HG02970 (cell line): ENCODE data around the gene PVR.
"Not testable (repeated sequence)": the region's sequence is repeated elsewhere in the genome, so short reads cannot be mapped to it uniquely, and the experiment has no call there.

Experiments
- ATAC-seq: cut with Tn5 transposase; IDR thresholded peaks from one replicate; pipeline ENCODE4 v1.9.1; 2021; ENCODE audit warnings: mild to moderate bottlenecking, moderate library complexity, moderate number of reproducible peaks; ENCODE audit not compliant: unreplicated experiment, low FRiP score

PVR gene

DNA sequence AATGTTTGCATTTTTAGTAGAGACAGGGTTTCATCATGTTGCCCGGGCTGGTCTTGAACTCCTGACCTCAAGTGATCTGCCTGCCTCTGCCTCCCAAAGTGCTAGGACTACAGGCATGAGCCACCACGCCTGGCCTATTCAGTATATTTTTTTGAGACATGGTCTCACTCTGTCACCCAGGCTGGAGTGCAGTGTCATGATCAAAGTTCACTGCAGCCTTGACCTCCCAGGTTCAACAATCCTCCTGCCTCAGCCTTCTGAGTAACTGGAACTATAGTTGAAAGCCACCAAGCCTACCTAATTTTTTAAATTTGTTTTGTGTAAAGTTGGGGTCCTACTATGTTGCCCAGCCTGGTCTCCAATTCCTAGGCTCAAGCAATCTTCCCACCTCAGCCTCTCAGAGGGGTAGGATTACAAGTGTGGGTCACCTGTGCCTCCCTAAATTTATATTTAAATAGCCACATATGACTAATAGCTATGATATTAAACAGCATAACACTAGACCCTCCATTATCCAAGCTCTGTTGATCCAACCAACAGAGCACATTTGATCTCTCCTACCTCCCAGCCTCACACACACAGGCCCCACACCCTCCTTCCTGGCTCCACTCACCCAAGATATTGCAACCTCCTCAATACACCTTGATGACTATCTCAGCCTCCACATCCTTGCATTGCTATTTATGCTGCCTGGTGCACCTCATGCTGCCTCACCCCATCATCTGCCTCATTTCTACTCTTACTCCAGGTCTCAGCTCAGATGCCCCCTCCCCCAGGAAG lies 25.5 kb downstream of the PVR start:
- no peak for ATAC-seq

DNA sequence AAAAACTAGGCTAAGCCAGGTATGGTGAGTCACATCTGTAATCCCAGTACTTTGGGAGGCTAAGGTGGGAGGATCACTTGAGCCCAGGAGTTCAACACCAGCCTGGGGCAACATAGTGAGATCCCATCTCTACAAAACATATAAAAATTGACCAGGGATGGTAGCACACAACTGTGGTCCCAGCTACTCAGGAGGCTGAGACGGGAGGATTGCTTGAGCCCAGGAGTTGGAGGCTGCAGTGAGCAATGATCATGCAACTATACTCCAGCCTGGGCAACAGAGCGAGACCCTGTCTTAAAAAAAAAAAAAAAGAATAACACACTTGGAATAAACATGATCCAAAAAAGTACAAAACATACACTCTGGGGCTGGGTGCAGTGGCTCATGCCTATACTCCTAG lies 26.3 kb downstream of the PVR start:
- ATAC-seq = not testable (repeated sequence)

DNA sequence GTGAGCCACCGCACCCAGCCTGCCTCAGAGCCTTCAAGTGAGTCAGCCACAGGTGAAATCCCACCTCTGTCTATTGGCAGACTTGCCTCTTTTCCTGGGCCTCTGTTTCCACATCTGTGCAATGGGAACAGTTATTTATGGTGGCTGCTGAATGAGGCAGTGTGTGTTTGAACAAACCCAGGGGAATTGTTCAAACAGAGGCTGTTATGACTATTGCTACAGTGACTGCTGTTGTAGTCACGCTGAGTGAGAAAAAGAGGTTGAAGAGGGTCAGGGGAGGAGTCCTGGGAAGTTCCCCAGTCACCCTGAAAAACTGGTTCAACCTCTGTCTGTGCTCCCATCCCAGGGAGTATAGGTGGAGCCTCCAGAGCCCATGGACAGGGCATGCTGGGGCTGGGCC lies 27.7 kb downstream of the PVR start, which contains the start of gene CEACAM19:
TSS of gene CEACAM19 (plus strand) at position 83 of the 400 bp plus-strand sequence. CDS start 450 bp downstream, outside the sequence.
- ATAC-seq = no peak

DNA sequence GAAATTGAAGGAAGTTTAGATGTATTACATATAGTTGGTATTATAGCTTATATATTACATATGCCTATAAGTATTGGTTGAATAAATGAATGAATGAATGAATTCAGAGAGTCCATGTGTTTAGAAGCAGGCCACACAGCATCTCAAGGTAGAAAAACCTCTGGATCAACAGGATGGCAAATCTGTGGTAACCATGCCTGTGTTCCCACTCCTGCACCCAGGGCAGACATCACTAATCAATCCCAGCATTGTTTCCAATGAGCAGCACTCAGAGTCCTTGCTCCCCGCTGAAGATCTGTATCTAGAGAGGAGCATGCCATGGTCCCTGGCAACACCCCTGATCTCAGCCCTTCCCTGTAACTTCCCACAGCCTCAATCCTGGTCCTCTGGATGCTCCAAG lies 28.5 kb downstream of the PVR start:
- no peak for ATAC-seq

DNA sequence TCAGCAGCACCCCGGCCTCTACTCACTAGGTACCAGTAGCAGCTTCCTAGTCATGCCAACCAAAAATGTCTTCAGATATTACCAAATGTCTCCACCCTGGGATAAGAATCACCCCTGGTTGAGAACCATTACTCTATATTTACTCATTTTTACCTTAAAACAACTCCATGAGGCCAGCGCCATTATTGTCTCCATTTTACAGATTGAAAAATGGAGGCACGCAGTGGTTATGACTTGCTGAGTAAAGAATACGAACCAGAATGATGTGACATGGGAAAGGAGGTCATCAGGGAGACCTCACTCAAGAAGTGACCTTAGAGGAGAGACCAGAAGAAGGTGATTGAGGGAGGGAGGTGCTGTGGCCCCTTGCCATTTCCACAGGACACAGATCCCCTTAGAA lies 29.8 kb downstream of the PVR start:
- no peak for ATAC-seq

DNA sequence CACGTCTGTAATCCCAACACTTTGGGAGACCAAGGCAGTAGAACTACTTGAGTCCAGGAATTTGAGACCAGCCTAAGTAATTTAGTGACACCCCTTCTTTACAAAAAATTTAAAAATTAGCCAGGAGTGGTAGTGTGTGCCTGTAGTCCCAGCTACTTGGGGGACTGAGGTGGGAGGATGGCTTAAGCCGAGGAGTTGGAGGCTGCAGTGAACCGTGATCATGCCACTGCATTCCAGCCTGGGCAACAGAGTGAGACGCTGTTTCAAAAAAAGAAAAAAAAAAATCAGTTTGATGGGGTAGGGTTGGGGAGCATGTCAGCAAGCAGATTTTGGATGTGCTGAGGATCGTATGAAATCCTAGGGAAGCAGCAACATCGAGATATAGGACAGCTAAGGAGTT lies 31.8 kb downstream of the PVR start:
- no peak for ATAC-seq

DNA sequence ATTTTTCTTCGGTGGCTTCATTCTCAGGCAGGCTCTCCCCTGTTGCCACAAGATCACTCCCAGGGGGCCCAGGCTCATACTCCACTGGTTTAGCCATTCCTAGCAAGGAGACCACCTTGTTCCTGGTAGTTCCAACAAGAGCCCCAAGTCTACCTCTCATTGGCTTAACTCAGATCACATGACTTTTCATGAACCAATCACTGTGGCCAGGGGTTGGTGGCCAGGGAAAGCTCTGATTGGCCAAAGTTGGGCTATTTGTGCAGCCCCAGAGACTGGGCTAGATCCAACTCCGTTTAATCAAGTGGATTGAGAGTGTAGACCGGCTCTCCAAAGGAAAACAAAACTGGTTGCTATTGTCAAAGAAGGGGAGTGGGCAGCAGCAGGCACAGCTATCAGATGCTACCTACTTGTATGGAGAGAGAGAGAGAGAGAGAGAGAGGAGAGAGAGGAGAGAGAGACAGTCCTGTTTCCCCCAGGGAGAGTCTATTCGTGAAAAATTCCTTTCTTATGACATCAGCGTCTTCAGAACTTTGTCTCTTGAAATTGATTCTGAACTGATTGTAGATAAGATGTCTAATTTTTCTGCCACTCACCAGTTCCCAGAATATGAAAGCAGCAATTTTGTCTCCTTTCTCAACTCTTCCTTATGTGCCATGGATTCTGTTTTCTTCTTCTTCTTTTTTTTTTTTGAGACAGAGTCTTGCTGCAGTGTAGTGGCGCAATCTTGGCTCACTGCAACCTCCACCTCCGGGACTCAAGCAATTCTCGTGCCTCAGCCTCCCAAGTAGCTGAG lies 33.5 kb downstream of the PVR start:
- no peak for ATAC-seq

DNA sequence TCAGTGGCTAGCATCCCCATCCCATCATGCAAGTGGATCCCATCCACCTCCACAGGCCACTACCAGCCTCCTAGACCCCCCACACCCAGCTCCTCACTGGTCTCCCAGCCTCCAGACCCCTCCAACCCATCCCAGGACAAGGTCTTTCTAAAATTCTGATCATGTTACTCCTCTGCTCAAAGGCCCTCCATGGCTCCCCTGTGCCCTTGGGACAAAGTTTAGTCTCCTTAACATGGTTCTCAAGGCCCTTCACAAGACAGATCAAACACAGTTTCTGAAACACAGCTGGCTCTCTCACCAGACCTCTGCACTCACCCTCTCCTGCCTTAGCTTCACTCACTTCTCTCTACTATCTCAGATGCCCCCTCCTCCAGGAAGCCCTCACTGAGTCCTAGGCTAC lies 36.8 kb downstream of the PVR start:
- ATAC-seq = no peak

DNA sequence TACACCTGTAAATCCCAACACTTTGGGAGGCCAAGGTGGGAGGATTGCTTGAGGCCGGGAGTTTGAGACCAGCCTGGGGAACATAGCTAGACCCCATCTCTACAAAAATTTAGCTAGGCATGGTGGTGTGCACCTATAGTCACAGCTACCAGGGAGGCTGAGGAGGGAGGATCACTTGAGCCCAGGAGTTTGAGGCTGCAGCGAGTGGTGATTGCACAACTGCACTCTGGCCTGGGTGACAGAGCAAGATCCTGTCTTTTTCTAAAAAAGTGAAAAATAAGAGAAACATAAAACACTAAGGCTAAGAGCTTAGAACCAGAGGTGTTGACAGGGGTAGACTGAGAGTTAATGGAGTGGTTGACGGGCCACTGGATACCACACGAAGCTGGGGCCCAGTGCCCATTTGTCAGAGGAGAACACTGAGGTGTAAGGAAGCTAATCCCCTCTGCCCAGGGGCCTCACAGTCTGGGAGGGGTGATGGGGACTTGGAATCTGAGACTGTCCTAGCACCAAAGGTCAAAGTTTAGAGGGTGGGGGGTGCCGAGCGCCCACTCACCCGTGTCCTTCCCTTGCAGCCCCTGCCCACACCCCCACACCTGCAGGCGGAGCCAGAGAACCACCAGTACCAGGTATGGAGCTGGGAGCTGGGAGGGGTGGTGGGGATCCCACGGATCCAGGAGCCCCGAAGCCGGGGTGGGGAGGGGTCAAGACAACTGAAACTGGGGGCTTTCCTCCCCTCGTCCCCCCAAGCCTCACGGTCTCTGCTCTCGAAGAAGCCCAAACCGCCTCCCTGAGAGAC lies 38.5 kb downstream of the PVR start:
- no peak for ATAC-seq

DNA sequence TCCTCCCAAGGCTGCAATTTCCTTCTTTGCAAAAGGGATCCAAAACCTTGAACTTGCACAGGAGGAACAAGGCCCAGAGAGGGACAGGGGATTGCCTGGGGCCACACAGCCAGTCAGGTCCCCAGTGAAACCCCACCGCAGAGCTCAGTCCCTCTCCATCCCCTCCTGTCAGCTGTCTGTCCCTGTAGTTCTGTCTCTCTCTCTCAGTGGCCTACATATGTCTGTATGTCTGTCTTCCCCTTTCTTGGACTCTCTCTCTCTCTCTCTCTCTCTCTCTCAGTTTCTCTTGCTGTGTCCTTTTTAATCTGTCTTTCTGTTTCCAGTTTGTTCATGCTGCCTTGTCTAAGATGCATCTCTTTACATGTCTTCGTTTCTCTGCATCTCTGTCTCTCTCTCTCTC lies 39.1 kb downstream of the PVR start:
- no peak for ATAC-seq

DNA sequence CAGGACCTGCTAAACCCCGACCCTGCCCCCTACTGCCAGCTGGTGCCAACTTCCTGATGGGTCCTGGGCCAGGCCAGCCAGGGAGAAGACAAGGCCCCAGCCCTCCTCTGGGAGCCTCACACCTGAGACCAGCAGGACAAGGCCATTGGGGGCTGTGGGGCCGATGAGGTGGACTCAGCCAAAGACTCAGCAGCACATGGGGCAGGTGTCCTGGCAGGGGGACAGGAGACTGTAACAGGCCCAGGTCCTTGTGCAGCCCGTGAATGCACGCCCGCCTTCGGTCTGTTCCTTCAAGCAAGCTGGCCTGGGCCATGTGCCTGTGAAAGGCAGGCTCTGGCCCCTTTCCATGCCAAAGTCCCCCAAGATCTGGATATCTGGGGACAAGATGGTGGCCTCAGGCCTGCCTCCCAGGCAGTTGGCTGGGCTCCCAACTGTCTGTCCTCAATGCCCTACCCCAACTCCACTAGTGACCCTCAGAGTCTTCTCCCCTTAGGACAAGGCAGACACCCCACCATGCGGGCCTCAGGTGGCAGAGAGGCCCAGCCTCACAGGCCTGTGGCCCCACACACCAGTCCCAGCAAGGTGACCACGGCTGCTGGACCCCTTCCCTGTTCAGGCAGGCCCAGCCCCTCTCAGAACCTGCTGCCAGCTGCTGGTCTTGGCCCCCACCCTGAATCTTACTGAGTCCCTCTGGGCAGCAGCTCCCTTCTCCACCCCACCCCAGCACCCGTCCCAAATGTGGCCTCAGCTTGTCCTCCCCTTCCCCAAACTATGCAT lies 39.9 kb downstream of the PVR start:
- ATAC-seq = no peak

DNA sequence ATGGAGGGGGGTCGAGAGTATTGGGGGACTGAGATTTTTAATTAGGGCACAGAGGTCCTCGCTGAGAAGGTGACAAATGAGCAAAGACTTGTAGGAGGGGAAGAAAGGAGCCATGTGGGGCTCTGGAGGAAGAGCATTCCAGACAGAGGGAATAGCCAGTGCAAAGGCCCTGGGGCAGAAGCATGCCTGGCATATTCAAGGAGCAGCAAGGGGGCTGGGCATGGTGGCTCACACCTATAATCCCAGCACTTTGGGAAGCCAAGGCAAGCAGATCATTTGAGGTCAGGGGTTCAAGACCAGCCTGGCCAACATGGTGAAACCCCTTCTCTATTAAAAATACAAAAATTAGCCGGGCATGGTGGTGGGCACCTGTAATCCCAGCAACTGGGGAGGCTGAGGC lies 40.7 kb downstream of the PVR start:
- ATAC-seq = not testable (repeated sequence)

DNA sequence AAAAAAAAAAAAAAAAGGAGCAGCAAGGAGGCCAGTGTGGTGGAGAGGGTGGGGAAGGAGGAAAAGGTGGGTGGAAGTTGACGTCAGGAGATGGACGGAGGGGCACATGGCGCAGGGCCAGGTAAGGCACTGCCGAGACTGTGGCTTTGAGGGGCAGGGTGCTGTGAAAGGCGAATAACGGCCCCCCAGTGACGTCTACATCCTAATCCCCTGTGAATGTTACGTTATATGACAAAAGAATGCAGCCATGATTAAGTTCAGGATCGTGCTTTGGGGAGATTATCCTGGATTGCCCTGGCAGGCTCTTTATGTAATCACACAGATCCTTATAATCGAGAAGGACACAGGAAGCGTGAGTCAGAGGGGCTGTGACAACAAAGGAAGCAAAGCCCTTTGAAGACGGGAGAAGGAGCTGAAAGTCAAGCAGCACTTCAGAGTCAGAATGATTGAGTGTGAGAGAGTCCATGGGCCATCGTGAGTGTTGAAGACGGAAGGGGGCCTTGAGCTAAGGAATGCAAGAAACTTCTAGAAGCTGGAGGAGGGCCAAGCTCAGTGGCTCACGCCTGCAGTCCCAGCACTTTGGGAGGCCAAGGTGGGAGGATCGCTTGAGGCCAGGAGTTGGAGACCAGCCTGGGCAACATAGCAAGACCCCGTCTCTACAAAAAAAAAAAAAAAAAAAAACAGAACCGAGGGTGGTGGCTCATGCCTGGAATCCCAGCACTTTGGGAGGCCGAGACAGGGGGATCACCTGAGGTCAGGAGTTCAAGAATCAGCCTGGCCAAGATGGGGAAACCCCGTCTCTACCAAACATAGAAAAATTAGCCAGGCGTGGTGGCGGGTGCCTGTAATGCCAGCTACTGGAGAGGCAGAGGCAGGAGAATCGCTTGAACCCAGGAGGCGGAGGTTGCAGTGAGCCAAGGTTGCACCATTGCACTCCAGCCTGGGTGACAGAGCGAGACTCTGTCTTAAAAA lies 41.5 kb downstream of the PVR start:
- no peak for ATAC-seq

DNA sequence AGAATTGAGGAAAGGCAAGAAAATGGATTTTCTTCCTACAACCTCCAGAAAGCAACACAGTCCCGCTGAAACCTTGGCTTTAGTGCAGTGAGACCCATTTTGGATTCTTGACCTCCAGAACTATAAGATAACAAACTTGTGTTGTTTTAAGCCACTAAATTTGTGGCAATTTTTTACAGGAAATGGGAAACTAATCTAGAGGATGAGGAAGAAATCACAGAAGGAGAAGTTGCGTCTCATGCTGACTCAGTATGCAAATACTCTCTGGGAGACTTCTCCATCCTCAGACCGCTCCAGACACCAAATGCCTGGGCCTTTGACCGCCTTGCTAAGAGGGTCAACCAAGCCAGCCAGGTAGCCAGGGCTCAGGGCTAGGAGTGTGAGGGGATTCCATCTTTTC lies 42.2 kb downstream of the PVR start:
- ATAC-seq = no peak

DNA sequence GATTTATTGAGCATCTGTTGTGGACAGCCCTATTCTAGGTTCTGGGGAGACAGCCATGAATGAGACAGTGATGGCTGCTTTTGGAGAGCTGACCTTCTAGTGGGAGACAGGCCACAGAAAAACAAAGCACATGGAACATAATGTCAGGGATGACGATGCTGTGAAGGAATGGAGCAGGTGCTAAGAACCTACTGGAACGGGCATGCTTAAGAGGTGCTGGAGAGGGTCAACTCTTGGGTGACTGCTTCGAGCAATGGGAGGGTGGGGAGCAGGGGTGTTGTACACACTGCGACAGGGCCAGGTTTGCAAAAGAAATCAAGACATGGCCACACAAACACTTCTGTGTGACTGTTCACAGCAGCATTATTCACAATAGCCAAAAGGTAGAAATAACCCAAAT lies 43.2 kb downstream of the PVR start:
- no peak for ATAC-seq

DNA sequence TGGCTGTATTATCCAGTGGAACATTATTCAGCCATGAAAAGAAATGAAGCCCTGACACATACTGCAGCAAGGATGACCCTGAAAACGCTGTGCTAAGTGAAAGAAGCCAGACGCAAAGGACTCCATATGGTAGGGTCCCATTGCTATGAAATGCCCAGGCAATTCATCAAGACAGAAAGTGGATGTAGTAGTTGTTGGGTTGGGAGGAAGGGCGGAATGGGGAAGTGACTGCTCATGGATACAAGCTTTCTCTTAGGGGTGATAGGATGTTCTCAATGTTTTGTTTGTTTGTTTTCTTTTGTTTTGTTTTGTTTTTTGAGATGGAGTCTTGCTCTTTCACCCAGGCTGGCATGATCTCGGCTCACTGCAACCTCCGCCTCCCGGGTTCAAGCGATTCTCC lies 44.2 kb downstream of the PVR start:
- ATAC-seq = no peak

DNA sequence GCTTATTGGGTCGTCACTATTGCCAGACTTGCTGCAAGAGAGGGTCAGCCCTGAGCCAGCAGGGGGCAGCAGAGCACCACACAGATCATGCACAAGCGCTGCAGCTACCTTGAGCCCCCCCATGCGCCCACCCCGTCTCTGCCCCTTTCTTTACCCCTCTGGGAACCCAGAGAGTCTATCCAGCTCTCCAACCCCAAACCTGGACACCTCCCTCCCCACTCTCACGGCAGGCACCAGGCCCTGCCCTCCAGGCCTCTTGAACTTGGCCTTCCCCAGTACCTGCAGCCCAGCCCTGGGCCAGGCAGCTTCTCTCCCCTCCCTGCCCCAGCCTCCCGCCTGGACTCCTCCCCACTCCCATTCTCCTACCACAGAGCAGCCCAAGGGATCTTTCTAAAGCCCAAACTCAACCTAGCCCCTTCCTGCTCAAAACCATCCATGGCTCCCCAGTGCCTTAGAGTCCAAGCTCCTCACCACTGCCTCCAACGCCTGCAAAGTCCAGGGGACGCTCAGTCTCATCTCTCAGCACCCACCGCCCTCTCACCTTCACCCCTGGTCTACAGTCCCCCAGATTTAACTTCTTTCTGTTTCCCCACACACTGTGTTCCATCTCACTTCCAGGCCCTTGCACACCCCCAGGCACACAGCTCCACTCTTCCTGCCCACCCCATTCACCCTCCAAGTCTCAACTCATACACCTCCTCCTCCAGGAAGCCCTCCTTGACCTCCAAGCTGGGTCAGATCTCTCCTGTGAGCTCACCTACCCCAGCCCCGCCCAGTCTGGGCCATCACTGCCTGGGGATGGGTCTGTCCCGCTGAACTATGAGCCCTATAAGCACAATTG lies 45.8 kb downstream of the PVR start:
- ATAC-seq = no peak

DNA sequence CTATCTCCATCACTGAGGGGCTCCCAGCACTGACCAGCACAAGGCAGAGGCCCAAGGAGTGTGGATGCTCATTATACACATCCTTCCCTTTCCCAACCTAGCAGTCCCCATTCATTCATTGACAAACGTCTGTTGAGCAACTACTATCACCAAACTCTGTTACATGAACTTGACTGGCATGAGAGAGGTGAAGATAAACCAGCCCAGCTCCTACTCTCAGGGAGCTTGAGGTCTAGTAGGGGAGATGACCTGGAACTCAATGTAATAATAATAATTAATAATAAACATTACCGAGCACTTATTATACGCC lies 46.4 kb downstream of the PVR start:
- ATAC-seq = no peak

DNA sequence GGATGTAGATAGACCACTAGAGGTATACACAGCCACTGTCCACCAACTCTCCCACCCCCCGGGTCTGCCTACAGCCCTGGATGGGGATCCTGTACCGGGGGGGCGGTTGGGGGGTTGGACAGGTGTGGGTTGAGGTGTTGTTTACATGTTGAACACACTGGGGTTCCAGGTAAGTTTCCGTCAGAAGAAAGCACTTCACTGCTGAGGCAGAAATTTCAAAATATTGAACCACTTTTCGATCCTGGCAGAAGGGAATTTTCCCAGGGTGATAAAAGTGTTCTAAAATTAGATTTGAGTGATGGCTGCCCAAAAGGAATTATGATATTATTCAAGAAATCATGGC lies 48.6 kb downstream of the PVR start:
- no peak for ATAC-seq
